ENCODE measurements around the gene EDIL3. TPM values are rescaled to one million over a fixed set of nuclear protein-coding genes. Genes with fewer than 3 reads are reported as not detected.
A peak's percentile ranks its signal among the peaks of the same experiment; 100 is the strongest.

Gene EDIL3
- polyA plus RNA-seq, 1 donor (not counting 4 experiments of a cell fraction or from before 2014, with no cell fraction given) = 0.34 TPM

GRCh38 chr5:83972236-83972635 is 412.4 kb downstream of the EDIL3 start:
- no peak for DNase-seq (ENCODE audit: low read depth, low spot score)
- FAIRE-seq = peak; percentile 43
- no peaks in the 10 kb centered on the region for H3K36me3 ChIP-seq (ENCODE audit: control insufficient read depth in 2 of 2, extremely low read depth in 1 of 2, insufficient read depth in 2 of 2, low read length in 2 of 2)
- no peak overlapping the region for H3K4me2 ChIP-seq (ENCODE audit: control insufficient read depth, extremely low read depth, insufficient read depth, low read depth, low read length)
- TF ChIP-seq CTCF (optimal IDR thresholded peaks at IDR 0.05 in 1 of 3, IDR thresholded peaks at IDR 0.05 in 1 of 3, conservative IDR thresholded peaks at IDR 0.05 in 1 of 3; ENCODE audit: extremely low read depth in 1 of 3, insufficient read depth in 2 of 3, low read length in 3 of 3) (no peak), EZH2 (IDR thresholded peaks at IDR 0.05; ENCODE audit: low read length) (no peak)
- no peaks in the 10 kb centered on the region for H3K4me1 ChIP-seq (ENCODE audit: control insufficient read depth, extremely low read depth, insufficient read depth, low read length)
- H3K79me2 ChIP-seq (ENCODE audit: control insufficient read depth, insufficient read depth, low read length) = no peaks in the 10 kb centered on the region
- no peaks in the 10 kb centered on the region for H3K9me1 ChIP-seq (ENCODE audit: control insufficient read depth, extremely low read depth, insufficient read depth, low read length)
- H2AFZ ChIP-seq (ENCODE audit: control insufficient read depth, low read length) = no peak overlapping the region
- H4K20me1 ChIP-seq (ENCODE audit: control insufficient read depth, extremely low read depth, insufficient read depth, low read length) = no peaks in the 10 kb centered on the region
- no peaks in the 10 kb centered on the region for H3K27me3 ChIP-seq (ENCODE audit: control insufficient read depth, extremely low read depth, insufficient read depth, low read length)
- no peak overlapping the region for H3K9ac ChIP-seq (ENCODE audit: control insufficient read depth, extremely low read depth, insufficient read depth, low read length)
- H3K4me3 ChIP-seq (ENCODE audit: control insufficient read depth in 2 of 3, extremely low read depth in 1 of 3, insufficient read depth in 2 of 3, low read depth in 1 of 3, low read length in 3 of 3) = no peak overlapping the region
- dilution Hi-C loops (cut with MboI; ENCODE audit: extremely low pct_ligation_motif_present, low sequenced_read_pairs) = no loop called here
- H3K27ac ChIP-seq (ENCODE audit: control insufficient read depth, insufficient read depth, low read length) = no peak overlapping the region
- no peaks in the 10 kb centered on the region for H3K9me3 ChIP-seq (ENCODE audit: control insufficient read depth, low read depth, low read length)

- DNase-seq (ENCODE audit: low read depth, low spot score) (no peak), FAIRE-seq (no peak)
- Histone ChIP-seq H4K20me1 (ENCODE audit: control insufficient read depth, extremely low read depth, insufficient read depth, low read length) (no peaks in the 10 kb centered on the region), H3K27me3 (ENCODE audit: control insufficient read depth, extremely low read depth, insufficient read depth, low read length) (no peaks in the 10 kb centered on the region), H3K36me3 (ENCODE audit: control insufficient read depth in 2 of 2, extremely low read depth in 1 of 2, insufficient read depth in 2 of 2, low read length in 2 of 2) (no peaks in the 10 kb centered on the region), H3K4me3 (ENCODE audit: control insufficient read depth in 2 of 3, extremely low read depth in 1 of 3, insufficient read depth in 2 of 3, low read depth in 1 of 3, low read length in 3 of 3) (no peak overlapping the region), H2AFZ (ENCODE audit: control insufficient read depth, low read length) (no peak overlapping the region), H3K4me1 (ENCODE audit: control insufficient read depth, extremely low read depth, insufficient read depth, low read length) (no peaks in the 10 kb centered on the region), H3K4me2 (ENCODE audit: control insufficient read depth, extremely low read depth, insufficient read depth, low read depth, low read length) (no peak overlapping the region), H3K79me2 (ENCODE audit: control insufficient read depth, insufficient read depth, low read length) (no peaks in the 10 kb centered on the region), H3K9me1 (ENCODE audit: control insufficient read depth, extremely low read depth, insufficient read depth, low read length) (no peaks in the 10 kb centered on the region), H3K27ac (ENCODE audit: control insufficient read depth, insufficient read depth, low read length) (no peak overlapping the region), H3K9ac (ENCODE audit: control insufficient read depth, extremely low read depth, insufficient read depth, low read length) (no peak overlapping the region), H3K9me3 (ENCODE audit: control insufficient read depth, low read depth, low read length) (no peaks in the 10 kb centered on the region)
- dilution Hi-C loops (cut with MboI; ENCODE audit: extremely low pct_ligation_motif_present, low sequenced_read_pairs) = no loop called here
- TF ChIP-seq EZH2 (IDR thresholded peaks at IDR 0.05; ENCODE audit: low read length) (no peak), CTCF (optimal IDR thresholded peaks at IDR 0.05 in 1 of 3, IDR thresholded peaks at IDR 0.05 in 1 of 3, conservative IDR thresholded peaks at IDR 0.05 in 1 of 3; ENCODE audit: extremely low read depth in 1 of 3, insufficient read depth in 2 of 3, low read length in 3 of 3) (no peak)
Observed at GRCh38 chr5:83967417-83967816, 417.3 kb downstream of the EDIL3 start.

Measured in keratinocyte (primary cell).